ENCODE measurements around the gene MAN1A1.

Gene MAN1A1

DNA sequence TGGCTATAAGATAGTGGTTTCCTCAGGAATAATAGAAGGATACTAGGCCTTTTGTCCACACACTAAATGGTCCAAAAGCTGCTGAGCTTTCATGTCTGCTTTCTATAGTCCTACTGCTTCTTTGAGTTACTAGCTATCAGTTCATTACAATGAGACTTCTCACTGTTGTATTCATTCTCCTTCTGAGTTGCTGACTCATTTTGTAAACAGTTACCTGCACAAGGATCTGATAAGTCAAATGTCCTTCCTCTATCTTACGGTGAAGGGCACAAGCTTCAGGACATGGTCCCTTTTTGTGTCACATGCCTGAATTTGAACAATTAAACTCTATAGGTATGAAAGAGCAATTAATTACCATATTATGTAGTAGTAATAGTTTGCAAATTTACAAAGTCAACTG is 90.5 kb downstream of the MAN1A1 start:
- Histone ChIP-seq H3K4me3 (no peak overlapping the region), H3K27me3 (no peaks in the 10 kb centered on the region), H3K27ac (no peak overlapping the region), H3K36me3 (no peaks in the 10 kb centered on the region), H3K4me1 (no peaks in the 10 kb centered on the region), H3K9me3 (no peaks in the 10 kb centered on the region)
- no peak for DNase-seq
- intact Hi-C loops (cut with DNase I; ENCODE audit: low total_unique reads), result no loop called here
- no peak for TF ChIP-seq CTCF (IDR thresholded peaks at IDR 0.05)

DNA sequence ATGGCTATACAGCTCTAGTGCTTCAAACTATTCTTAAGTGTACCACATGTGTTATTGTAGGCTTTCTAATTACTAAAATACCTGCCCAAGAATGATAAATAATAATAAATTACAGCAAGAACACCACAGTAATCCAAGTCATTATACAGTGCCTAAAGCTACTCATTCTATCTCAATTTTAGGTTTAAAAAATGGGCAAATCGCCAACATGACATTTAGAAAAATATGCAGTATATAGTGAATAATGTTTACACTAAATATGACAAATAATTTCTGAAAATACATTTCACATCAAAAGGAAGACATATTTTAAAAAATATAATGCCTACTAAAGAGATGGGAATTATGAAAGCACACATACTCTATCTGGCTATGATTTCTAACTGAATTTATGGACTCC is 91.8 kb downstream of the MAN1A1 start:
- no peaks in the 10 kb centered on the region for H3K27me3 ChIP-seq
- no peaks in the 10 kb centered on the region for H3K36me3 ChIP-seq
- no peak overlapping the region for H3K4me3 ChIP-seq
- intact Hi-C loops (cut with DNase I; ENCODE audit: low total_unique reads), result no loop called here
- TF ChIP-seq CTCF (IDR thresholded peaks at IDR 0.05), result no peak
- no peak overlapping the region for H3K27ac ChIP-seq
- no peaks in the 10 kb centered on the region for H3K9me3 ChIP-seq
- no peak for DNase-seq
- H3K4me1 ChIP-seq, result no peaks in the 10 kb centered on the region

DNA sequence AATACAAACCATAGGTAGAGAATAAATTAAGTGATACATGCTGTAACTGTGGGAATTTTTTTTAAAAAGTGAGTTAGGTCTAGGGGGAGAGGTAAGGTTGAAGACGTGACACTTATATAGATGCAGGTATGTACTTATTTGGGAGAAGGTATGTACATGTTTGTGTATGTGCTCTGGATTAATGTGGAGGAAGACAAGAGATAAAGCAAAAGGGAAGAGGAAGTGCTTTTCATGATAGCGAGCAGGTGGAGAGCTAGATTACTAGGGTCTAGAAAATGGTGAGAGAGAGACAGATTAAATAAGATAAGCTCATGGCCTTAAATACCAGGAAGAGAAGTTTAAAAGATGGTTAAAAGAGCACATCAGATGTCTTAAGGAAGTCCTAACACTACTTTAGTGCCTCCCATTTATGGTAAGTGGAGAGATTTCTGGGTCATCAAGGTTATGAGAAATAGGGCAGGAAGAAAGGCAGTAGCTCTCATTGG is 92.5 kb downstream of the MAN1A1 start:
- no peak for TF ChIP-seq CTCF (IDR thresholded peaks at IDR 0.05)
- Histone ChIP-seq H3K27ac (no peak overlapping the region), H3K4me3 (no peak overlapping the region), H3K36me3 (no peaks in the 10 kb centered on the region), H3K27me3 (no peaks in the 10 kb centered on the region), H3K9me3 (no peaks in the 10 kb centered on the region), H3K4me1 (no peaks in the 10 kb centered on the region)
- no peak for DNase-seq
- intact Hi-C loops (cut with DNase I; ENCODE audit: low total_unique reads), result no loop called here

DNA sequence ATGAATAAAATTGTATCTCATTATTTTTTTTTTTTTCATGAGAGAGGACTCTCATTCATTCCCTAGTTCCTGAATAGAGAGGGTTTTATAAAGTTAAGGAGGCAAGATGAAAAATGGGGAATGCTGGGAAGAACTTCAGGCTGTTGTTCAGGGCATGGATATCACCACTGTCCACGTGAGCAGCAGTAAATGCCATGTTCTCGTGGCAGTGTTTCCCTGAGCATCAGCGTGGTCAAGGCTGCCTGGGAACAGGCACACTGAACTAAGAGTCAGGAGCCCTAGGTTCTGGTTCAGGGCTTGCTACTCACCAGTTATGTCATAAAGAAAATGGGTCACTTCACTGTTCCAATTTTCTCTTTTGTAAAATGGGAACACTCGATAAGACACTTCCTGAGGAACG is 93.2 kb downstream of the MAN1A1 start:
- no peak overlapping the region for H3K27ac ChIP-seq
- no peak for TF ChIP-seq CTCF (IDR thresholded peaks at IDR 0.05)
- no peak overlapping the region for H3K4me3 ChIP-seq
- no peaks in the 10 kb centered on the region for H3K27me3 ChIP-seq
- intact Hi-C loops (cut with DNase I; ENCODE audit: low total_unique reads), result no loop called here
- no peak for DNase-seq
- H3K9me3 ChIP-seq, result no peaks in the 10 kb centered on the region
- H3K4me1 ChIP-seq, result no peaks in the 10 kb centered on the region
- no peaks in the 10 kb centered on the region for H3K36me3 ChIP-seq

- Histone ChIP-seq H3K9me3 (no peaks in the 10 kb centered on the region), H3K4me3 (no peak overlapping the region), H3K4me1 (no peaks in the 10 kb centered on the region), H3K36me3 (no peaks in the 10 kb centered on the region), H3K27ac (no peak overlapping the region), H3K27me3 (no peaks in the 10 kb centered on the region)
- TF ChIP-seq CTCF (IDR thresholded peaks at IDR 0.05), result no peak
- intact Hi-C loops (cut with DNase I; ENCODE audit: low total_unique reads), result no loop called here
- no peak for DNase-seq
Measured at GRCh38 chr6:119255492-119255891, 94.1 kb downstream of the MAN1A1 start.

- DNase-seq, result no peak
- intact Hi-C loops (cut with DNase I; ENCODE audit: low total_unique reads), result no loop called here
- H3K9me3 ChIP-seq, result no peaks in the 10 kb centered on the region
- no peak overlapping the region for H3K4me3 ChIP-seq
- no peaks in the 10 kb centered on the region for H3K4me1 ChIP-seq
- H3K27me3 ChIP-seq, result no peaks in the 10 kb centered on the region
- TF ChIP-seq CTCF (IDR thresholded peaks at IDR 0.05), result no peak
- H3K27ac ChIP-seq, result no peak overlapping the region
- H3K36me3 ChIP-seq, result peaks cover 0 to 10% (median 0%) of the 10 kb centered on the region in 3 donors
Measured at GRCh38 chr6:119250036-119250435, 99.5 kb downstream of the MAN1A1 start.
